Activated CD8-positive, alpha-beta memory T cell treated with anti-CD3 and anti-CD28 coated beads, Interleukin-2, amount 50 U/mL, for 4 hours (primary cell): ENCODE data around the gene FAM177A1.
"Not testable (repeated sequence)": the region's sequence is repeated elsewhere in the genome, so short reads cannot be mapped to it uniquely, and the experiment has no call there.

ENCODE experiments used
- DNase-seq: peaks from one replicate; pipeline ENCODE4 v3.0.0-alpha.2; 2020

FAM177A1 gene

GRCh38 chr14:35065731-35066130, 19.7 kb downstream of the FAM177A1 start:
- not testable (repeated sequence) for DNase-seq

GRCh38 chr14:35068238-35069012, 22.4 kb downstream of the FAM177A1 start:
- no peak for DNase-seq

- no peak for DNase-seq
Observed at GRCh38 chr14:35072226-35072625, 26.2 kb downstream of the FAM177A1 start.

GRCh38 chr14:35073486-35073885, 27.4 kb downstream of the FAM177A1 start:
- no peak for DNase-seq

DNA sequence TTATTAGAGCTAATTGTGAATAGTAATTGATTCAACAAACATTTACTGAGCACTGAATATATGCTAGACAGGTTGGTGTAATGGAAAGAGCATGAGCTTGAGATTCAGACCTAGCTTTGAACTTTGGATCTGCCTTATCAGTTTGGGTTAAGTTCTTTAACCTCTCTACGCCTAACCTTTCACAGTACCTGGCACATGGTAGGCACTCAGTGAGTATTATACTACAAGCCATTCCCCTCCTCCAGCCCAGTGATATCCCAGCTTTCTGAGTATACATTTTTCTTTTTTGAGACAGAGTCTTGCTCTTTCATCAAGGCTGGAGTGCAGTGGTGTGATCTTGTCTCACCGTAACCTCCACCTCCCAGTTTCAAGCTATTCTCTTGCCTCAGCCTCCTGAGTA, 32.0 kb downstream of the FAM177A1 start:
- DNase-seq = no peak

DNA sequence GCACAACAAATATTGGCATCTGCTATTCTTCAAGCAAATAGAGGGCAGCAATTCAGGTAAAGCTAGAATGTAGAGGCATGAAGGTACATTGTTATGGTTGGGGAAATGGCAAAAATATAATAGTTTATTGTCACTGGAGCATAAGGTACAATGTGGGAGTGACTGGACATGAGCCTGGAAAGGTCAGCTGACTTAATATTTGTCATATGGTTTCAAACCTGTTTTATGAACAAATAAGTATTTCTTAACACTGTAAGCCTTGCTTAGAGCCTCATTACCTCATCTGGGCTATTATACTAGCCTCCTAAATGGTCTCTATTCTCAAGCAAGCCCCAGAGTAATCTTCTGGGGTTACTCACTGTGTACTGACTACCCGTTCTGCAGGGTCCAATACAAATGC, 33.7 kb downstream of the FAM177A1 start:
- no peak for DNase-seq

- DNase-seq = no peak
Observed at GRCh38 chr14:35083530-35084150, 37.6 kb downstream of the FAM177A1 start.

GRCh38 chr14:35085441-35085840, 39.4 kb downstream of the FAM177A1 start:
- no peak for DNase-seq

- DNase-seq = no peak
Observed at GRCh38 chr14:35088514-35088913, 42.4 kb downstream of the FAM177A1 start.

DNA sequence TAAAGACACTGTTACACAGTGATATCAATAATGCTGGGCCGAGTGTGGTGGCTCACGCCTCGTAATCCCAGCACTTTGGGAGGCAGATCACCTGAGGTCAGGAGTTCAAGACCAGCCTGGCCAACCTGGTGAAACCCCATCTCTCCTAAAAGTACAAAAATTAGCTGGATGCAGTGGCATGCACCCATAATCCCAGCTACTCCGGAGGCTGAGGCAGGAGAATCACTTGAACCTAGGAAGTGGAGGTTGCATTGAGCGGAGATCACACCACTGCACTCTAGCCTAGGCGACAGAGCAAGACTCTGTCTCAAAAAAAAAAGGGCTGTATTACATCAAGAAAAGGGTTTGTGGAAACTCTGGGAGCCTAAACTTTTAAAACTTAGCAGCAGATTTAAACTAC, 48.6 kb downstream of the FAM177A1 start:
- not testable (repeated sequence) for DNase-seq

DNA sequence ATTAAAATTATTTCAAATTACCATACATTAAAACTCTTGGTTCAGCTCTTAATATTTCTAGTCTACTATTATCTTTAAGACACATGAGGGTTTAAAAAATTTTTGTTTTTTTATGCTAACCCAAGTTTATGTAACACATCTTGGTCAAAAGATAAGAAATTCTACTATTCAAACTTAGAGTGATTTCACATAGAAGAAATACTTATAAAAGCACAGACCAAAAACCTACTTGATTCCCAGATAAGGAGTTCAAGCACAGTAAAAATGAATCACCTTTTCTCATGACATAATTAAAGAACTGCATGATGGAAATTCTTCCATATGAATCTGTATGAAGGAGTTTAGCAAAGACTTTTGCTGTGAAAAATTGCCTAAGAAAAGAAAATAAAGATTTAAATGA, 61.8 kb downstream of the FAM177A1 start:
- no peak for DNase-seq

DNA sequence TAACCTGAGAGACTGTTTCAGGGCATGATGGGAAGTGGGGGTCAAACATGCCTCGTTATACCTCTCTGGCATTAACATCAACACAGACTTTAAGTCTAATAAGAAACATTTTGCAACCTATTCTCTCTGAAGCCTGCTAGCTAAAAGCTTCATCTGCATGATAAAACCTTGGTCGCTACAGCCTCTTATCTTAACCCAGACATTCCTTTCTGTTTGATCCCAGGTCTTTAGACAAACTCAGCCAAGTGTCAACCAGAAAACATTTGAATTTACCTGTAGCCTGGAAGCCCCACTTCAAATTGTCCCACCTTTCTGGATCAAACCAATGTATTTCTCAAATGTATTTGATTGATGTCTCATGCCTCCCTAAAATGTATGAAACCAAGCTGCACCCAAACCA, 66.6 kb downstream of the FAM177A1 start:
- DNase-seq = no peak

GRCh38 chr14:35113308-35113950, 67.4 kb downstream of the FAM177A1 start:
- DNase-seq = no peak

- no peak for DNase-seq
Observed at GRCh38 chr14:35114036-35114435, 68.0 kb downstream of the FAM177A1 start.

DNA sequence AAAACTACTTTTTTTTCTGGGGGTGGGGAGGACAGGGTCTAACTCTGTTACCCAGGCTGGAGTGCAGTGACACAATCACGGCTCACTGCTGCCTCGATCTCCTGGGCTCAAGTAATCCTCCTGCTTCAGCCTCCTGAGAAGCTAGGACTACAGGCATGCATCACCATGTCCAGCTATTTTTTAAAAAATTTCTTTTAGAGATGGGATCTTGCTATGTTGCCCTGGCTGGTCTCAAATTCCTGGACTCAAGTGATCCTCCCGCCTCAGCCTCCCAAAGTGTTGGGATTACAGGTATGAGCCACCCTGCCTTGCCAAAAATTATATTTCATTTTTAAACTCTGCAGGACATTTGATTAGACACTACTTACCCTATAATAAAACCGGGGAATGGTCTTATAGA, 70.2 kb downstream of the FAM177A1 start:
- no peak for DNase-seq

- no peak for DNase-seq
Observed at GRCh38 chr14:35117112-35117511, 71.0 kb downstream of the FAM177A1 start.

- DNase-seq = no peak
Observed at GRCh38 chr14:35121026-35121886, 75.2 kb downstream of the FAM177A1 start.

GRCh38 chr14:35121887-35122695, 76.0 kb downstream of the FAM177A1 start, which contains the start of the genes PPP2R3C and PRORP:
Gene PPP2R3C, minus strand, starts transcription at chr14:35121990. Its CDS starts 31 bp downstream, at chr14:35121959.
Gene PRORP, plus strand, starts transcription at chr14:35122552. Its CDS starts 694 bp downstream, at chr14:35123246.
- DNase-seq = peak; percentile 83

- DNase-seq = no peak
Observed at GRCh38 chr14:35122696-35123387, 76.8 kb downstream of the FAM177A1 start.

DNA sequence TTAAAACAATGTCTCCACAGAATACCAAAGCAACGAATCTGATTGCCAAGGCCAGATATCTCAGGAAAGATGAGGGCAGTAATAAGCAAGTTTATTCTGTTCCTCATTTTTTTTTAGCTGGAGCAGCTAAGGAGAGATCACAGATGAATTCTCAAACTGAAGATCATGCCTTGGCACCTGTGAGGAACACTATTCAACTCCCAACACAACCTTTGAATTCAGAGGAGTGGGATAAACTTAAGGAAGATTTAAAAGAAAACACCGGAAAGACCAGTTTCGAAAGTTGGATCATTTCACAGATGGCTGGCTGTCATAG, 77.3 kb downstream of the FAM177A1 start:
- DNase-seq = no peak

GRCh38 chr14:35124127-35124526, 78.1 kb downstream of the FAM177A1 start:
- no peak for DNase-seq
